B cell (primary cell): ENCODE data around the gene RMC1.

Source experiments
- CTCF ChIP-seq: fragments of 200-600 bp; IDR thresholded peaks from one replicate; pipeline ENCODE4 v1.8.0; 2022; ENCODE audit warnings: antibody characterized with exemption, mild to moderate bottlenecking
- EZH2 ChIP-seq: IDR thresholded peaks from 2 replicates; pipeline ENCODE4 v1.6.1; 2012; ENCODE audit warnings: borderline replicate concordance, low read depth, mild to moderate bottlenecking, moderate library complexity, low read length; ENCODE audit not compliant: insufficient read depth, poor library complexity, severe bottlenecking

- TF ChIP-seq CTCF: no peak
- no peak for TF ChIP-seq EZH2
Observed at GRCh38 chr18:23574611-23575308, 71.4 kb downstream of the RMC1 start.
